Central memory CD8-positive, alpha-beta T cell (primary cell): ENCODE results near the gene KRTAP6-3.

Source experiments
- ATAC-seq: fragments of 150-1000 bp; cut with Tn5 transposase; replicated peaks from 2 replicates; pipeline ENCODE4 v1.10.0; 2022; ENCODE audit warnings: mild to moderate bottlenecking, moderate FRiP score, moderate number of reproducible peaks; ENCODE audit not compliant: poor library complexity, severe bottlenecking; ENCODE audit errors: extremely low read depth
- DNase-seq, 2 donors: peaks; one replicate each; pipeline ENCODE4 v3.0.0; 2021; ENCODE audit warnings: low spot score in 2 of 2
- H3K27ac Mint-ChIP-seq: one replicate; pipeline ENCODE4 v1.8.0; 2022; ENCODE audit warnings: low read depth, mild to moderate bottlenecking, moderate library complexity, mixed read lengths
- H3K27me3 Mint-ChIP-seq: one replicate; pipeline ENCODE4 v1.8.0; 2022; ENCODE audit warnings: mixed read lengths
- H3K36me3 Mint-ChIP-seq: one replicate; pipeline ENCODE4 v1.8.0; 2022; ENCODE audit warnings: mild to moderate bottlenecking, moderate library complexity, mixed read lengths; ENCODE audit not compliant: insufficient read depth
- H3K4me1 Mint-ChIP-seq: one replicate; pipeline ENCODE4 v1.8.0; 2022; ENCODE audit warnings: mixed read lengths
- H3K4me3 Mint-ChIP-seq: one replicate; pipeline ENCODE4 v1.8.0; 2022; ENCODE audit warnings: mild to moderate bottlenecking, moderate library complexity, mixed read lengths
- H3K9me3 Mint-ChIP-seq: one replicate; pipeline ENCODE4 v1.8.0; 2022; ENCODE audit warnings: mixed read lengths

KRTAP6-3 gene

GRCh38 chr21:30592140-30592539 is at the start of gene KRTAP6-3:
KRTAP6-3 (plus strand) TSS chr21:30592440; CDS start chr21:30592446, 6 bp downstream.
- Mint-ChIP-seq H3K4me3 (no peak within 1 kb of the TSS), H3K4me1 (no peaks in the 10 kb centered on the region), H3K27ac (no peak within 1 kb of the TSS), H3K9me3 (peaks cover 10% of the 10 kb centered on the region), H3K27me3 (no peaks in the 10 kb centered on the region), H3K36me3 (no peaks in the 10 kb centered on the region)
- ATAC-seq, result no peak
- DNase-seq, result no peak

- H3K27ac Mint-ChIP-seq, result no peak overlapping the region
- no peaks in the 10 kb centered on the region for H3K4me1 Mint-ChIP-seq
- no peak for ATAC-seq
Measured at GRCh38 chr21:30552782-30553181, 39.5 kb upstream of the KRTAP6-3 start.

GRCh38 chr21:30555095-30555494 is 37.1 kb upstream of the KRTAP6-3 start:
- no peaks in the 10 kb centered on the region for H3K36me3 Mint-ChIP-seq
- H3K4me3 Mint-ChIP-seq, result no peak overlapping the region
- H3K4me1 Mint-ChIP-seq, result no peaks in the 10 kb centered on the region
- no peaks in the 10 kb centered on the region for H3K27me3 Mint-ChIP-seq
- H3K27ac Mint-ChIP-seq, result no peak overlapping the region
- DNase-seq (no peak), ATAC-seq (no peak)
- H3K9me3 Mint-ChIP-seq, result peaks cover 24% of the 10 kb centered on the region

More at GRCh38 chr21:30552782-30553181, 39.5 kb upstream of the KRTAP6-3 start:
- Mint-ChIP-seq H3K9me3 (peaks cover 29% of the 10 kb centered on the region), H3K4me3 (no peak overlapping the region), H3K36me3 (no peaks in the 10 kb centered on the region), H3K27me3 (no peaks in the 10 kb centered on the region)
- no peak for DNase-seq

- no peak within 1 kb of the TSS for H3K4me3 Mint-ChIP-seq
- H3K9me3 Mint-ChIP-seq, result peaks cover 10% of the 10 kb centered on the region
- no peaks in the 10 kb centered on the region for H3K27me3 Mint-ChIP-seq
- DNase-seq, result no peak
- H3K27ac Mint-ChIP-seq, result no peak within 1 kb of the TSS
- H3K36me3 Mint-ChIP-seq, result no peaks in the 10 kb centered on the region
- ATAC-seq, result no peak
- no peaks in the 10 kb centered on the region for H3K4me1 Mint-ChIP-seq
Measured at GRCh38 chr21:30561264-30561895, 30.9 kb upstream of the KRTAP6-3 start, which contains the start of gene KRTAP19-7. KRTAP19-7 (minus strand) TSS chr21:30561314; CDS start chr21:30561289, 25 bp downstream.

- H3K36me3 Mint-ChIP-seq, result no peaks in the 10 kb centered on the region
- H3K9me3 Mint-ChIP-seq, result peaks cover 5% of the 10 kb centered on the region
- DNase-seq (no peak), ATAC-seq (no peak)
- H3K27me3 Mint-ChIP-seq, result no peaks in the 10 kb centered on the region
- no peak overlapping the region for H3K4me3 Mint-ChIP-seq
- H3K4me1 Mint-ChIP-seq, result no peaks in the 10 kb centered on the region
- no peak overlapping the region for H3K27ac Mint-ChIP-seq
Measured at GRCh38 chr21:30561957-30562356, 30.3 kb upstream of the KRTAP6-3 start.

GRCh38 chr21:30563072-30563471 is 29.2 kb upstream of the KRTAP6-3 start:
- Mint-ChIP-seq H3K4me3 (no peak overlapping the region), H3K27ac (no peak overlapping the region), H3K27me3 (no peaks in the 10 kb centered on the region), H3K36me3 (no peaks in the 10 kb centered on the region), H3K4me1 (no peaks in the 10 kb centered on the region), H3K9me3 (peaks cover 5% of the 10 kb centered on the region)
- ATAC-seq, result no peak
- no peak for DNase-seq

- Mint-ChIP-seq H3K4me3 (no peak overlapping the region), H3K9me3 (peaks cover 5% of the 10 kb centered on the region), H3K27ac (no peak overlapping the region), H3K36me3 (no peaks in the 10 kb centered on the region), H3K4me1 (no peaks in the 10 kb centered on the region), H3K27me3 (no peaks in the 10 kb centered on the region)
- DNase-seq, result no peak
- no peak for ATAC-seq
Measured at GRCh38 chr21:30563630-30564029, 28.6 kb upstream of the KRTAP6-3 start.

- Mint-ChIP-seq H3K9me3 (peaks cover 11% of the 10 kb centered on the region), H3K4me1 (no peaks in the 10 kb centered on the region), H3K27me3 (no peaks in the 10 kb centered on the region), H3K4me3 (no peak overlapping the region), H3K27ac (no peak overlapping the region), H3K36me3 (no peaks in the 10 kb centered on the region)
- DNase-seq, result no peak
- no peak for ATAC-seq
Measured at GRCh38 chr21:30567617-30568016, 24.6 kb upstream of the KRTAP6-3 start.

GRCh38 chr21:30577766-30578165 is 14.5 kb upstream of the KRTAP6-3 start:
- no peak overlapping the region for H3K27ac Mint-ChIP-seq
- DNase-seq (no peak), ATAC-seq (no peak)
- no peaks in the 10 kb centered on the region for H3K4me1 Mint-ChIP-seq
- no peaks in the 10 kb centered on the region for H3K27me3 Mint-ChIP-seq
- peaks cover 4% of the 10 kb centered on the region for H3K9me3 Mint-ChIP-seq
- H3K36me3 Mint-ChIP-seq, result no peaks in the 10 kb centered on the region
- H3K4me3 Mint-ChIP-seq, result no peak overlapping the region

- ATAC-seq, result no peak
- Mint-ChIP-seq H3K4me3 (no peak overlapping the region), H3K4me1 (no peaks in the 10 kb centered on the region), H3K9me3 (peaks cover 6% of the 10 kb centered on the region), H3K27ac (no peak overlapping the region), H3K27me3 (no peaks in the 10 kb centered on the region), H3K36me3 (no peaks in the 10 kb centered on the region)
- no peak for DNase-seq
Measured at GRCh38 chr21:30579346-30579745, 12.9 kb upstream of the KRTAP6-3 start.

- no peak for ATAC-seq
- no peaks in the 10 kb centered on the region for H3K4me1 Mint-ChIP-seq
- H3K27ac Mint-ChIP-seq, result no peak overlapping the region
- DNase-seq, result no peak
- no peak overlapping the region for H3K4me3 Mint-ChIP-seq
- no peaks in the 10 kb centered on the region for H3K36me3 Mint-ChIP-seq
- H3K27me3 Mint-ChIP-seq, result no peaks in the 10 kb centered on the region
- peaks cover 14% of the 10 kb centered on the region for H3K9me3 Mint-ChIP-seq
Measured at GRCh38 chr21:30580132-30580531, 12.1 kb upstream of the KRTAP6-3 start.

- H3K27me3 Mint-ChIP-seq, result no peaks in the 10 kb centered on the region
Measured at GRCh38 chr21:30582870-30583269, 9.4 kb upstream of the KRTAP6-3 start.

GRCh38 chr21:30590297-30590696 is 1.9 kb upstream of the KRTAP6-3 start, which contains the start of gene KRTAP22-2:
KRTAP22-2 (minus strand) TSS chr21:30590397.
- H3K4me1 Mint-ChIP-seq, result no peaks in the 10 kb centered on the region
- H3K36me3 Mint-ChIP-seq, result no peaks in the 10 kb centered on the region
- H3K27ac Mint-ChIP-seq, result no peak within 1 kb of the TSS
- ATAC-seq, result no peak
- no peaks in the 10 kb centered on the region for H3K27me3 Mint-ChIP-seq
- DNase-seq, result no peak
- H3K9me3 Mint-ChIP-seq, result peaks cover 10% of the 10 kb centered on the region
- H3K4me3 Mint-ChIP-seq, result no peak within 1 kb of the TSS

More at GRCh38 chr21:30582870-30583269, 9.4 kb upstream of the KRTAP6-3 start:
- peaks cover 17% of the 10 kb centered on the region for H3K9me3 Mint-ChIP-seq
- no peak overlapping the region for H3K27ac Mint-ChIP-seq
- ATAC-seq, result no peak
- no peaks in the 10 kb centered on the region for H3K4me1 Mint-ChIP-seq
- H3K36me3 Mint-ChIP-seq, result no peaks in the 10 kb centered on the region
- no peak for DNase-seq
- H3K4me3 Mint-ChIP-seq, result no peak overlapping the region
